Measurements from ENCODE around the gene LGI2.

LGI2 gene

DNA sequence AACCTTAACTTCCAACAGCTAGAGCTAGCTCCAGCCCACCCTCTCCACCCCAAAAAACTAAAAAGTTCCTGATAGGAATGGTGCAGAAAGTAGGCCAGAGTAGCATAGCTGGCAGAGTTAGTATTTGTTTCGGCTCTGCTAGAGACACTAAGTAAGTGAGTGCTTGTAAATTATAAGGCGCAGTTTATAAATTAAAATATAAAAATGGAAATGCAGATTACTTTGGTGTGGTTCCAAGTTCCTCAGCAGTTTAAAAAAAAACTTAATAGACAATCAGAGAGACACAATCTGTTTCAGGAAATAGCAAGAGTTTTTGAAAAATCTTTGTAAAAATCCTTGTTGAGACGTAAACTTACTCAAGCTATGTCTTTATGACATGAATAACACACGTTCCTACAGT is 2.8 kb upstream of the LGI2 start:
- DNase-seq (ENCODE audit: low read depth): no peak
- no peak overlapping the region for H3K4me3 ChIP-seq (ENCODE audit: low read depth, low read length)
- no peak for TF ChIP-seq MYC (IDR thresholded peaks at IDR 0.05; ENCODE audit: low read depth, low read length)
- TF ChIP-seq CTCF (IDR thresholded peaks at IDR 0.05; ENCODE audit: low read depth, low read length): no peak
- TF ChIP-seq, protein P1, sequence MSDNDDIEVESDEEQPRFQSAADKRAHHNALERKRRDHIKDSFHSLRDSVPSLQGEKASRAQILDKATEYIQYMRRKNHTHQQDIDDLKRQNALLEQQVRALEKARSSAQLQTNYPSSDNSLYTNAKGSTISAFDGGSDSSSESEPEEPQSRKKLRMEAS (IDR thresholded peaks at IDR 0.05; ENCODE audit: low read depth, low read length): no peak
- no peak for TF ChIP-seq POLR2A (IDR thresholded peaks at IDR 0.05; ENCODE audit: extremely low read depth, insufficient read length)

- H3K4me3 ChIP-seq (ENCODE audit: low read depth, low read length): no peak overlapping the region
- no peak for DNase-seq (ENCODE audit: low read depth)
- no peak for TF ChIP-seq MYC (IDR thresholded peaks at IDR 0.05; ENCODE audit: low read depth, low read length)
- TF ChIP-seq, protein P1 (IDR thresholded peaks at IDR 0.05; ENCODE audit: low read depth, low read length): no peak
- no peak for TF ChIP-seq POLR2A (IDR thresholded peaks at IDR 0.05; ENCODE audit: extremely low read depth, insufficient read length)
- no peak for TF ChIP-seq CTCF (IDR thresholded peaks at IDR 0.05; ENCODE audit: low read depth, low read length)
Observed at GRCh38 chr4:25032126-25032525, 1.4 kb upstream of the LGI2 start.

DNA sequence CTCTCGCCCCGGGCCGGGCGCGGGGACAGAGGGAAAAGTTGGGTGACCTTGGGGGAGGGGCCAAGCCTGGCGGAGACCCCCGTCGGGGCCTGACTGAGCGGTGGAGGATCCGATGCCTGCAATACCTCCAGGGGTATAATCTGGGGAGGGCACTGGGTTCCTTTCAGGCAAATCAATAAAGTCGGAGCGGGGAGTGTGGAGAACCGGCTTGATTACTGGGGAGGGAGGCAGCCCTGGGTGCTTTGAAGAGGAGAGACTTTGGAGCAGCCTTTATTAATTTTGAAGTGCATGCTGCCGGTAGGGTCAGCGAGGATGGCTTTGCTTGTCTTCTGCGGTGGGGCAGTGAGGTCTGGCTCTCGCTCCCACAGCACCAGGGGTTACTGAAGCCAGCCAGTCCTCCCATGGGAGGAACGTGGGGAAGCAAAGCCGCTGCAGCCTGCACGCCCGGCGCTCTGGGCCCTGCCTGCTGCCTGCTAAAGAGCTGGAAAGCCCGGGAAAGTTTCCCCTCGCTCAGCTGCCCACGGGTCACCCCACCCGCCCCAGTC is 403 bp upstream of the LGI2 start:
- peak; percentile 69 for DNase-seq (ENCODE audit: low read depth)
- no peak for TF ChIP-seq POLR2A (IDR thresholded peaks at IDR 0.05; ENCODE audit: extremely low read depth, insufficient read length)
- H3K4me3 ChIP-seq (ENCODE audit: low read depth, low read length): no peak overlapping the region

DNA sequence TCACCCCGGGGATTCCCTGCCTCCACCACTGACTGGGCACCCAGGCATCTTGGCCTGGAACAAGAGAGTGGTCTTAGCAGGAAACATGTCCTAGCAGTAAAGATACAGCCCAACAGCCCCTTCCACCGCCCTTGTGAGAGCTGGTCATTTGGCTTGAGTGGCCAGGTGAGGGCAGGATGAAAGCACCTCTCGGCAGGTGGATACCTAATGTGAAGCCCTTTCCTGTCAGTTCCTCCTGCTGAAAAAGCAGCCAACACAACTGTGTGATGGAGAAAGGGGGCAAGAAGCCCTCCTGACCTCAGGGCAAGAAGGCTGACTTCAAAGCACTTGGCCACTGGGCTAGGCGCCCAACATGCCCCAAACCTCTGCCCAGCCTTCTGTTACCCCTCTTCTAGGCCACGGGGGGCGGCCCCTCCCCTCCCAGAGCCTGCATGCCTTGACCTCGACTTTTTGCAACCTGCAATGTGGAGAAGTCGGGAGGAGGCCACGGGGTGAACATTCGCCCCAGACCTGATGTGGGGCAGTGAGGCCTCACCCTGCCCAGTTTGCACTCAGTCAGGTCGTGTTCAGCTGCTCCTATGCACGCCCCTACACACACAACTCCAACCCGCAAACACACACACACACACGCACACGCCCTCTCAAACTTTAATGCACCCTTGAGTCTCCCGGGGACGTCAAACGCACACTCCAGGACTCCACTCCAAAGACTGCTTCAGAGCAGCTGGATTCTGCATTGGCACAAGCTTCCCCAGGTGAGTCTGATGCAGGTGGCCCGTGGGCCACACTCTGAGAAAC is 1.1 kb downstream of the LGI2 start:
- TF ChIP-seq CTCF (IDR thresholded peaks at IDR 0.05; ENCODE audit: low read depth, low read length) (no peak), MYC (IDR thresholded peaks at IDR 0.05; ENCODE audit: low read depth, low read length) (no peak), POLR2A (IDR thresholded peaks at IDR 0.05; ENCODE audit: extremely low read depth, insufficient read length) (no peak)
- TF ChIP-seq, protein P1 (IDR thresholded peaks at IDR 0.05; ENCODE audit: low read depth, low read length): no peak
- H3K4me3 ChIP-seq (ENCODE audit: low read depth, low read length): no peak overlapping the region

DNA sequence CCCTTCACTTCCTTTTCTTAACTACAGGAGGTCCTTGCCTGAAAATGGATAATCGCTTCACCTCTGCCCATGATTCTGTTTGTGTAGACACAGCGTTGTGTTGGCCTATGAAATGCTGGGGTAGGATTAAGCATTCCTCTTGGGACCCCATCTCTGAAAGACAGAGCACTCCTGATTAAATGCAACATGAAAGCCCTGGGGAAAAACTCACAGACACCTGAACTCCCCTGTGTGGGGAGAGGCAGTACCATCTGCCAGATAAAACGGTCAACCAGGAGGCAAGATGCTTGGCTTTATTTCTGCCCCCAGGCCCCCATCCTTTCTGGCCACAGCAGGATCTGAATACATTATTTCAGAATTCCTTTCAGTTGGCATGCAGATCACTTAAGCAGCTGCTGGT is 1.9 kb downstream of the LGI2 start:
- H3K4me3 ChIP-seq (ENCODE audit: low read depth, low read length): no peak overlapping the region
- DNase-seq (ENCODE audit: low read depth): no peak
- TF ChIP-seq CTCF (IDR thresholded peaks at IDR 0.05; ENCODE audit: low read depth, low read length) (no peak), MYC (IDR thresholded peaks at IDR 0.05; ENCODE audit: low read depth, low read length) (no peak), POLR2A (IDR thresholded peaks at IDR 0.05; ENCODE audit: extremely low read depth, insufficient read length) (no peak)
- TF ChIP-seq, protein P1 (IDR thresholded peaks at IDR 0.05; ENCODE audit: low read depth, low read length): no peak

More for the DNA sequence above, 1.1 kb downstream of the LGI2 start:
- DNase-seq (ENCODE audit: low read depth): no peak

DNA sequence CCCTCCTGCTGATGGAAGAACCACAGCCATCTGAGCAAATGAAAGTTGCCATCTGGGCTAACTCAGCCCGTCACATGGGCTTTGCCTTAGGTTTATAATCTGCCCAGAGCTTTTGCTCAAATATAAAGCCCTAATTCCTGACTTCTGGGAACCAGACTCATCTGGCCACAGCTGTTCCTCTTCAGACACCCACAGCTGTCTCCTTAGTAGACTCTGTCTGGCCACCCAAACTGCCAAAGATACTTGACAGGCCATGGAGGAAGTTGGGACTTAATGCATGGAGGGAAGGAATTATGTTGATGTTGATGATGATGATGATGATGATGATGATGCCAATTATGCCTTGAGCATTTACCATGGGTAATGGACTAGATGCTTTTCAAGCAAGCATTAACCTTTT is 8.0 kb downstream of the LGI2 start:
- H3K4me3 ChIP-seq (ENCODE audit: low read depth, low read length): no peak overlapping the region
- TF ChIP-seq POLR2A (IDR thresholded peaks at IDR 0.05; ENCODE audit: extremely low read depth, insufficient read length) (no peak), CTCF (IDR thresholded peaks at IDR 0.05; ENCODE audit: low read depth, low read length) (no peak), MYC (IDR thresholded peaks at IDR 0.05; ENCODE audit: low read depth, low read length) (no peak)
- TF ChIP-seq, protein P1 (IDR thresholded peaks at IDR 0.05; ENCODE audit: low read depth, low read length): no peak

More for the DNA sequence above, 8.0 kb downstream of the LGI2 start:
- no peak for DNase-seq (ENCODE audit: low read depth)
